ENCODE results near the gene PCSK7. TPM values are rescaled to one million over a fixed set of nuclear protein-coding genes. Genes with fewer than 3 reads are reported as not detected.

PCSK7 gene
- total and polyA plus RNA-seq, 10 of the 15 experiments (the other 5 are each of a cell fraction or from before 2014, with no cell fraction given): 5.5 to 81.5 (median 51.6) TPM

DNA sequence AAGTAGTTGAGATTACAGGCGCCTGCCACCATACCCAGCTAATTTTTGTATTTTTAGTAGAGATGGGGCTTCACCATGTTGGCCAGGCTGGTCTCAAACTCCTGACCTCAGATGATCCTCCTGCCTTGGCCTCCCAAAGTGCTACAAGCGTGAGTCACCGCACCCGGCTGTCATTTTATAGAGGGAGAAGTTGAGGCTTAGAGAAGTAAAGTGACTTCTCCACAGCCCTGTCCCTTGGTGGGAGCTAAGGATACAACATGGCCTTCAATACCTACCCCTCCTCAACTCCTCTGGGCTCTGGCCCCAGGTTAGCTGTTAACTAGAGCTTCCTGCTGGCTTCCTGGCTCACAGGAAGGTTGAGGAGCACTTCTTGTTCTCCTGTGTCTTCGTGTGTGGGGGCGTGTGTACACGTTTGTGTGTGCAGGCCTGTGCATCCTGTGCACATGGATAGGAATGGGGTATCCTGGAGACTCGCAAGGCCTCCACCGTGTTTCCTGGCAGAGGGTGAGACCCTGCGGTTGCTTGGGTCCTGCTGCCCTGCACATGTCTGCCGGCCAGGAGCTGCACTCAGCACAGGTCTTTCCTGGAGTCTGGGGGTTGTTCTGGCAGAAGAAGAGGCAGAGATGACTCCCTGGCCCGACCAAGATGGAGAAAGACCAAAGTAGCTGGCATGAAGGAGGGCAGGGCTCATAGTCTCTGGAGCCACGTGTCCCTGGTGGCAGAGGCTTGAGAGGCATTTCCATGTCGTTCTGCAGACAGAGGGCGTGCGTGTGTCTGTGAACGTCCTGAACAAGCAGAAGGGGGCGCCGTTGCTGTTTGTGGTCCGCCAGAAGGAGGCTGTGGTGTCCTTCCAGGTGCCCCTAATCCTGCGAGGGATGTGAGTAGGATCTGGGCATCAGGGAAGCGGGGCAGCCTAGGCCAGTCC, 51.0 kb downstream of the PCSK7 start (continued):
- TF ChIP-seq ZNF687 (IDR thresholded peaks at IDR 0.05) (peak; percentile 60; the same call in 1 of the 2 replicates), RAD51 (IDR thresholded peaks at IDR 0.05) (peak; percentile 80), BACH1 (IDR thresholded peaks at IDR 0.05; ENCODE audit: borderline replicate concordance) (no peak), TCF12 (IDR thresholded peaks at IDR 0.05; ENCODE audit: low read depth, low read length) (0 out of 2 replicates have a peak, but pooled peaks have one; percentile 11), IKZF2 (IDR thresholded peaks at IDR 0.05) (0 out of 4 replicates have a peak, but pooled peaks of 1 of the 2 experiments have one; percentile 25), YY1 (IDR thresholded peaks at IDR 0.05; ENCODE audit: low read depth, low read length) (peak; percentile 56; the same call in 1 of the 2 replicates), USF2 (IDR thresholded peaks at IDR 0.05; ENCODE audit: borderline replicate concordance, low read depth, low read length) (peak; percentile 69), TBL1XR1 (IDR thresholded peaks at IDR 0.05; ENCODE audit: low read depth, low read length) (0 out of 2 replicates have a peak, but pooled peaks have one; percentile 52), ZNF217 (IDR thresholded peaks at IDR 0.05) (no peak), SMAD1 (IDR thresholded peaks at IDR 0.05; ENCODE audit: low read depth, partially characterized antibody) (no peak), SMC3 (IDR thresholded peaks at IDR 0.05; ENCODE audit: borderline replicate concordance, low read length) (peak; percentile 67; the same call in 1 of the 2 replicates), ATF3 (IDR thresholded peaks at IDR 0.05; ENCODE audit: borderline replicate concordance, extremely low read depth, low read depth, low read length) (peak; percentile 44; the same call in 1 of the 2 replicates), MXI1 (IDR thresholded peaks at IDR 0.05; ENCODE audit: low read depth, low read length) (peak; percentile 83), BHLHE40 (IDR thresholded peaks at IDR 0.05; ENCODE audit: borderline replicate concordance in 1 of 2, low read depth in 2 of 2, low read length in 1 of 2) (peak; percentile 24 to 38; a peak in 2 of 4 replicates), PKNOX1 (IDR thresholded peaks at IDR 0.05) (peak; percentile 39; the same call in 1 of the 2 replicates), USF1 (IDR thresholded peaks at IDR 0.05; ENCODE audit: borderline replicate concordance, extremely low read length, insufficient read depth, low read depth, low read length) (peak; percentile 79), MLLT1 (IDR thresholded peaks at IDR 0.05) (peak; percentile 42; the same call in 1 of the 2 replicates), CHD4 (IDR thresholded peaks at IDR 0.05) (no peak), LARP7 (IDR thresholded peaks at IDR 0.05) (peak; percentile 35; the same call in 1 of the 2 replicates)

Measured in GM12878 (cell line).